Common myeloid progenitor, CD34-positive (primary cell): ENCODE data around the gene KLHL21.
A peak's percentile ranks its signal among the peaks of the same experiment; 100 is the strongest.

Source experiments
- CTCF ChIA-PET: fragments of 350-600 bp; sonication (Branson Sonifier 250); formaldehyde crosslinking; loops from one replicate; lab custom pipeline; 2021; ENCODE audit warnings: antibody characterized with exemption; lab: Charles Lee
- POLR2A ChIA-PET: fragments of 350-600 bp; sonication (Branson Sonifier 250); formaldehyde crosslinking; loops from one replicate; lab custom pipeline; 2021; ENCODE audit warnings: antibody characterized with exemption; lab: Charles Lee
- DNase-seq, 3 donors: peaks; one replicate each; pipeline versions ENCODE4 v3.0.0 to v3.0.0-alpha.2; 2013
- H3K27ac ChIP-seq, 2 experiments: 1 replicate in 1 of 2; 2 replicates in 1 of 2; pipeline ENCODE4 v1.7.0; 2013; ENCODE audit warnings: inconsistent platforms in 2 of 2, low read length in 2 of 2, mild to moderate bottlenecking in 2 of 2, low read depth in 1 of 2, moderate library complexity in 1 of 2; ENCODE audit not compliant: severe bottlenecking in 2 of 2, insufficient read depth in 1 of 2, poor library complexity in 1 of 2
- H3K27me3 ChIP-seq, 5 experiments: replicated peaks in 2 of 5; 1 replicate in 3 of 5; 2 replicates in 2 of 5; pipeline versions ENCODE4 v1.6.1 to v1.7.0; 2013; ENCODE audit warnings: low read length in 4 of 5, mild to moderate bottlenecking in 2 of 5, moderate library complexity in 2 of 5, inconsistent platforms in 1 of 5; ENCODE audit not compliant: insufficient read depth in 5 of 5, control insufficient read depth in 4 of 5
- H3K36me3 ChIP-seq, 4 experiments: 1 replicate in 2 of 4; 2 replicates in 2 of 4; pipeline versions ENCODE4 v1.6.1 to v1.7.0; 2013; ENCODE audit warnings: low read length in 3 of 4, control low read depth in 1 of 4, mild to moderate bottlenecking in 1 of 4; ENCODE audit not compliant: control insufficient read depth in 4 of 4, insufficient read depth in 4 of 4
- H3K4me1 ChIP-seq, 4 experiments: 1 replicate in 3 of 4; 2 replicates in 1 of 4; pipeline versions ENCODE4 v1.6.1 to v1.7.1; 2013; ENCODE audit warnings: low read length in 3 of 4, mild to moderate bottlenecking in 3 of 4, control low read depth in 1 of 4, inconsistent platforms in 1 of 4, moderate library complexity in 1 of 4; ENCODE audit not compliant: control insufficient read depth in 4 of 4, insufficient read depth in 4 of 4; ENCODE audit errors: control extremely low read depth in 1 of 4
- H3K4me3 ChIP-seq, 7 experiments: 1 replicate in 4 of 7; 2 replicates in 3 of 7; pipeline versions ENCODE4 v1.5.1 to v1.7.0; 2013; ENCODE audit warnings: mild to moderate bottlenecking in 7 of 7, low read length in 6 of 7, moderate library complexity in 6 of 7, inconsistent platforms in 2 of 7, low read depth in 2 of 7, control low read depth in 1 of 7; ENCODE audit not compliant: insufficient read depth in 4 of 7, control insufficient read depth in 1 of 7; ENCODE audit errors: extremely low read depth in 1 of 7
- H3K9me3 ChIP-seq, 5 experiments: 1 replicate in 4 of 5; 2 replicates in 1 of 5; pipeline versions ENCODE4 v1.6.1 to v1.7.1; 2013; ENCODE audit warnings: low read length in 4 of 5, mild to moderate bottlenecking in 2 of 5, inconsistent platforms in 1 of 5, low read depth in 1 of 5, moderate library complexity in 1 of 5; ENCODE audit not compliant: control insufficient read depth in 4 of 5, insufficient read depth in 2 of 5; ENCODE audit errors: control extremely low read depth in 1 of 5
- WGBS: methylation state at CpG from one replicate; pipeline ENCODE4 v1.1.5; 2013; ENCODE audit not compliant: insufficient coverage; 5-methylcytosine and 5-hydroxymethylcytosine counted together

Gene KLHL21

GRCh38 chr1:6625584-6626149, 23.0 kb upstream of the KLHL21 start:
- Histone ChIP-seq H3K27me3 (no peaks in the 10 kb centered on the region), H3K27ac (peak overlapping the region in 1 of 2 experiments; percentile 71), H3K4me3 (peak overlapping the region; percentile 42 to 90 (median 81)), H3K4me1 (peaks cover 0 to 14% (median 12%) of the 10 kb centered on the region in 4 experiments), H3K9me3 (no peaks in the 10 kb centered on the region), H3K36me3 (peaks cover 2 to 58% (median 36%) of the 10 kb centered on the region in 4 experiments)
- 3% methylated on average over 22 of the region's 32 CpGs for WGBS
- ChIA-PET CTCF (interaction anchor here (0.8 to 1.3 kb wide), 3 partner anchors 13 to 24 kb away, joined by 3 to 4 read pairs (median 3); no protein-coding TSS in a partner anchor), POLR2A (interaction anchor here (0.7 kb wide), 1 partner anchor 46 kb away, joined by 3 read pairs; the partner anchor contains the start of gene ZBTB48)
- DNase-seq, result peak in 2 of 3 donors; percentile 49 to 60

- Histone ChIP-seq H3K36me3 (peaks cover 4 to 58% (median 37%) of the 10 kb centered on the region in 4 experiments), H3K4me3 (peak within 1 kb of the TSS; percentile 42 to 90 (median 81)), H3K27ac (peak within 1 kb of the TSS in 1 of 2 experiments; percentile 71), H3K9me3 (no peaks in the 10 kb centered on the region), H3K27me3 (no peaks in the 10 kb centered on the region), H3K4me1 (peaks cover 0 to 14% (median 12%) of the 10 kb centered on the region in 4 experiments)
- peak; percentile 80 to 89 (median 85) for DNase-seq
- ChIA-PET CTCF (interaction anchor here (0.8 to 1.5 kb wide), 4 partner anchors 9 to 71 kb away, joined by 3 to 5 read pairs (median 4); partner anchors contain the start of genes KLHL21 and NOL9), POLR2A (interaction anchor here (0.7 kb wide), 1 partner anchor 45 kb away, joined by 3 read pairs; the partner anchor contains the start of gene ZBTB48)
- WGBS, result 4% methylated on average over 62 of the region's 73 CpGs
Observed at GRCh38 chr1:6624710-6625583, 22.3 kb upstream of the KLHL21 start, which contains the start of gene THAP3. THAP3 (plus strand) TSS chr1:6624868; CDS start chr1:6625219, 351 bp downstream.

DNA sequence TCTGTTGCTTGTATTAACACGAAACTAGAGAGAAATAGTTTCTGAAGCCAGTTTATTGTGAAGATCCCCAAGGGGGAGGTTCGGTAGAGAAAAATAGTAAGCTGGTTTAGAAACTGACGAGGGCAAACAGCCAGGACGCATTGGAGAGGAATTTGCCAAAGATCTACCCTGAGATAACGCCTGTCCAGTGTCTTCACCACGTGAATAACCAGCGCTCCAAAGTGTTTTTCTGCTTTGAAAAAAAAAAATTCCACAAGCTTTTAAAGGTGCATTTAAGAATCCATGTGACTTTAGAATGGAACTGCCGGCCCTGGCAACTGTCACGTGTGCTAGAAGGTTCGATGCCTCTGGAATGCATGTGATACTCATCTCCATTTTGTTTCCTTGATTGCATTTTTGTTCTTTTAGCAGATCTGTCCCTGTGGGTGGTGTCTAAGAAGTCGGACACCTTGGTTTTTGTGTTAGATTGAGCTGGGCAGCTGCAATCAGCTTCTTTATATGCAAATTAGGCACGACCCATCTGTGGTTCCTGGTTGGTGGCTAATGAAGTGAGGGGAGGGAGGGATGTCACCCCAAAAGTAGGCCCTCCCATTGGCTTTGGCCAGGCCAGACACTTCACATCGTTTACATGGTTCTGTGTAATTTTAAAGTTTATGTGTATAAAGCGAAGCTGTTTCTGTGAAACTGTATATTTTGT, 20.7 kb upstream of the KLHL21 start:
- peaks cover 2 to 54% (median 30%) of the 10 kb centered on the region in 4 experiments for H3K36me3 ChIP-seq
- H3K27me3 ChIP-seq, result no peaks in the 10 kb centered on the region
- 94% methylated on average over 12 of the region's 14 CpGs for WGBS
- peaks cover 0 to 14% (median 12%) of the 10 kb centered on the region in 4 experiments for H3K4me1 ChIP-seq
- H3K27ac ChIP-seq, result no peak overlapping the region
- ChIA-PET POLR2A (no interaction called here), CTCF (interaction anchor here (1.2 to 1.5 kb wide), 4 partner anchors 11 to 69 kb away, joined by 3 to 5 read pairs (median 4); partner anchors contain the start of genes KLHL21 and NOL9)
- H3K4me3 ChIP-seq, result no peak overlapping the region
- DNase-seq, result no peak
- H3K9me3 ChIP-seq, result no peaks in the 10 kb centered on the region

DNA sequence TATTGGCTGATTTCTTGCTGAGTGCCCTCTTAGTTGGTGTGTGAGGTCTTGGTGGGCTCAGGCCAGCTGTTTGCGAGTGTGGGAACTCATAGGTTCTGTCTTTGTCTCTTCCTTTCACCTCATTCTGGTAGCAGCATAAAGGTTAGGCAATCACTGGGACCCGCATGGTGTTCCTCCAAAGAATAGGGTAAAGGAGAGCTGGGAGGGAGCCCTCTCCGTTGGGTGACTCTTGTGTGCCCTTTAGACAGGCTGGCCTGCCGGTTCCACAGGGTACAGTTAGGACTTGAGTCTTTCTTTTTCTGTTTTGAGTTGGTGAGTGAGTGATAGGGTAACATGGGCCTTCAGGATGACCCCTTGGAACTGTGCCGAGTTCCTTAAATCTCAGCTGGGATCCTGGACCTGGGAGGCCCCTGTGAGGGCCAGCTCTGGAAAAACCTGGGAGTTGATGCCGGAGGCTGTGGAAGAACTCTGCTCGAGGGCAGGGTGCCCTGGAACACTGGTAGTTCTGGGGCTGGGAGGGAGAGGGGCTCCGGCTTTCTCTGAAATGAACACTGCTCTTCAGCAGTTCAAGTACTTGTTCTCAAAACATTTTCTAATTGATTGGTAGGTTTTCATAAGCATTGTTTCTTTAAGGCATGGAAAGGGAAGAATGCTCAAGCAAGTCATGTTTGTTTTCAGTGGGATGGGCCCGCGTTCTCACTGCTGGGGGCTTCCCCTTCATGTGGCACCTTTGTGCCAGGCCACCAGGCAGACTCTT, 19.9 kb upstream of the KLHL21 start:
- peaks cover 0 to 14% (median 12%) of the 10 kb centered on the region in 4 experiments for H3K4me1 ChIP-seq
- ChIA-PET POLR2A (no interaction called here), CTCF (interaction anchor here (1.0 to 1.8 kb wide), 4 partner anchors 11 to 24 kb away, joined by 3 to 4 read pairs (median 3); no protein-coding TSS in a partner anchor)
- peaks cover 2 to 49% (median 24%) of the 10 kb centered on the region in 4 experiments for H3K36me3 ChIP-seq
- DNase-seq, result no peak
- no peaks in the 10 kb centered on the region for H3K9me3 ChIP-seq
- H3K4me3 ChIP-seq, result no peak overlapping the region
- no peaks in the 10 kb centered on the region for H3K27me3 ChIP-seq
- H3K27ac ChIP-seq, result no peak overlapping the region
- 96% methylated on average over 7 of the region's 10 CpGs for WGBS

DNA sequence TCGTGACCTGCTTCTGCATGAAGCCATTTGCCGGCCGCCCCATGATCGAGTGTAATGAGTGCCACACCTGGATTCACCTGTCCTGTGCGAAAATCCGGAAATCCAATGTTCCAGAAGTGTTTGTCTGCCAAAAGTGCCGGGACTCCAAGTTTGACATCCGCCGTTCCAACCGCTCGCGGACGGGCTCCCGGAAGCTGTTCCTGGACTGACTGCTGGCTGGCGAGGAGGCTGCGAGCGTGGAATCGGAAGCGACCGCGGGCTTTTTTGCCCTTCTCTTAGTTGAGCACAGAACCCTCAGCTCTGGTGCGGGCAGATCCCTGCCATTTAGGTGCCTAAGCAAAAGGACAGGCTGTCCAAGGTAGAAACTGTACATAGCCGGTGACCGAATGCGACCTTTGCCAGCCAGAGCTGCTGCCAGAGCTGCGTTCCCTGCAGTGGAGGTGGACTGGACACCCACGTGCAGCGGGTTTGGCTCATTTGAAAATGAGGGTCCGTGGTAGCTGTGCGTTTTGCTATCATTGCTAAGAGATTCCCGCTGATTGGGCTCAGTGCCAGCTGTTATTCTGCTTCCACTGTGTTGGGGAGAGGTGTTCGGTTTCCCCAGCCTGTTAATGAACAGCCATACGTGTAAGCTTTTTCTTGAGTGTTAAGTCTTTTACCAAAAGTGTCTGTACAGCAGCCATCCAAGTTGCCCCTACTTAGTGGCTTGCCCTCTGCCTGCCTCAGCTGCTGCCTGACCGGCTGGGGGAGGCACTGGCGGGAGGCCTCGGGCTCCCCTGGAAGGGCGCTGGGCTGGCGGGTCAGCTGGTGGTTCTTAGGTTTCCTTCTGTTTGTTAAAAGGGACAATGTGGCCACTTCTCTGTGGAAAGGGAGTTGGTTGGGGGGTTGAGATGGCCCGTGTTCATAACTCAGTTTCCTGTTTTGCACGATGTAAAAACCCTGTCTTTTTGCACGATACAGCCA, 19.0 kb upstream of the KLHL21 start:
- 91% methylated on average over 38 of the region's 41 CpGs for WGBS
- CTCF ChIA-PET, result interaction anchor here (1.0 to 1.8 kb wide), 4 partner anchors 11 to 25 kb away, joined by 3 to 4 read pairs (median 3); no protein-coding TSS in a partner anchor
- H3K36me3 ChIP-seq, result peaks cover 2 to 45% (median 21%) of the 10 kb centered on the region in 4 experiments
- POLR2A ChIA-PET, result no interaction called here
- H3K4me3 ChIP-seq, result no peak overlapping the region
- H3K9me3 ChIP-seq, result no peaks in the 10 kb centered on the region
- no peak for DNase-seq
- H3K27ac ChIP-seq, result no peak overlapping the region
- H3K27me3 ChIP-seq, result no peaks in the 10 kb centered on the region
- peaks cover 0 to 14% (median 12%) of the 10 kb centered on the region in 4 experiments for H3K4me1 ChIP-seq
